DND-41 (cell line): ENCODE results near the gene CIC.

Experiments used
- ATAC-seq: fragments of 200-7000 bp; cut with Tn5 transposase; 3 replicates; pipeline ENCODE4 v1.9.1; 2021; ENCODE audit warnings: low read depth; ENCODE audit not compliant: insufficient read depth
- DNase-seq: peaks from one replicate; pipeline ENCODE4 v3.0.0-alpha.2; 2020
- H2AFZ ChIP-seq: 2 replicates; pipeline ENCODE4 v1.6.0; 2012; ENCODE audit warnings: low read depth, low read length
- H3K27ac ChIP-seq: 2 replicates; pipeline ENCODE4 v1.5.1; 2012; ENCODE audit warnings: low read length, inconsistent platforms
- H3K27me3 ChIP-seq: fragments of 200-600 bp; sonication (generic); 2 replicates; pipeline ENCODE4 v1.6.0; 2012; ENCODE audit warnings: low read length, mild to moderate bottlenecking, inconsistent platforms; ENCODE audit not compliant: insufficient read depth, poor library complexity
- H3K36me3 ChIP-seq: 2 replicates; pipeline ENCODE4 v1.5.1; 2012; ENCODE audit warnings: low read length, inconsistent platforms; ENCODE audit not compliant: insufficient read depth
- H3K4me1 ChIP-seq: 2 replicates; pipeline ENCODE4 v1.5.1; 2012; ENCODE audit warnings: mild to moderate bottlenecking, low read length; ENCODE audit not compliant: insufficient read depth
- H3K4me2 ChIP-seq: 2 replicates; pipeline ENCODE4 v1.6.0; 2012; ENCODE audit warnings: mild to moderate bottlenecking, moderate library complexity, low read length, inconsistent platforms; ENCODE audit not compliant: insufficient read depth
- H3K4me3 ChIP-seq, 2 experiments: fragments of 200-600 bp in 1 of 2; shearing (Covaris generic) in 1 of 2; 2 replicates each; pipeline ENCODE4 v1.5.1; 2012 to 2016; ENCODE audit warnings: inconsistent platforms in 2 of 2, low read length in 2 of 2, mild to moderate bottlenecking in 2 of 2, low read depth in 1 of 2, moderate library complexity in 1 of 2
- H3K79me2 ChIP-seq: 2 replicates; pipeline ENCODE4 v1.6.0; 2012; ENCODE audit warnings: low read length, inconsistent platforms; ENCODE audit not compliant: insufficient read depth
- H3K9ac ChIP-seq: 2 replicates; pipeline ENCODE4 v1.6.0; 2012; ENCODE audit warnings: low read depth, mild to moderate bottlenecking, inconsistent platforms, low read length, moderate library complexity
- H3K9me3 ChIP-seq: 2 replicates; pipeline ENCODE4 v1.5.1; 2012; ENCODE audit warnings: low read length, moderate library complexity, mild to moderate bottlenecking, inconsistent platforms; ENCODE audit not compliant: insufficient read depth, severe bottlenecking
- H4K20me1 ChIP-seq: 2 replicates; pipeline ENCODE4 v1.6.0; 2012; ENCODE audit warnings: low read length; ENCODE audit not compliant: insufficient read depth
- CTCF ChIP-seq: IDR thresholded peaks from 2 replicates; pipeline ENCODE4 v1.5.1; 2012; ENCODE audit warnings: borderline replicate concordance, low read length, moderate library complexity, mild to moderate bottlenecking; ENCODE audit not compliant: poor library complexity, severe bottlenecking; ENCODE audit errors: extremely low read depth
- EZH2 ChIP-seq: IDR thresholded peaks from 3 replicates; pipeline ENCODE4 v1.6.1; 2012; ENCODE audit warnings: borderline replicate concordance, low read depth, mild to moderate bottlenecking, moderate library complexity, low read length, inconsistent platforms; ENCODE audit not compliant: severe bottlenecking

The CIC gene

GRCh38 chr19:42275103-42275502 lies 6.1 kb downstream of the CIC start:
- H3K9ac ChIP-seq, result no peak overlapping the region
- no peak for TF ChIP-seq EZH2
- no peak for TF ChIP-seq CTCF
- no peaks in the 10 kb centered on the region for H3K27me3 ChIP-seq
- H3K4me3 ChIP-seq, result no peak overlapping the region
- no peak for ATAC-seq
- peaks cover 31% of the 10 kb centered on the region for H3K79me2 ChIP-seq
- H3K4me1 ChIP-seq, result peaks cover 26% of the 10 kb centered on the region
- H3K27ac ChIP-seq, result no peak overlapping the region
- no peak overlapping the region for H3K4me2 ChIP-seq
- no peaks in the 10 kb centered on the region for H4K20me1 ChIP-seq
- H3K36me3 ChIP-seq, result peaks cover 42% of the 10 kb centered on the region
- no peak for DNase-seq
- H2AFZ ChIP-seq, result no peak overlapping the region
- no peaks in the 10 kb centered on the region for H3K9me3 ChIP-seq

- H2AFZ ChIP-seq, result no peak overlapping the region
- no peak for TF ChIP-seq EZH2
- no peak for TF ChIP-seq CTCF
- H4K20me1 ChIP-seq, result no peaks in the 10 kb centered on the region
- no peak overlapping the region for H3K4me3 ChIP-seq
- H3K9me3 ChIP-seq, result no peaks in the 10 kb centered on the region
- no peak for DNase-seq
- no peak for ATAC-seq
- no peak overlapping the region for H3K27ac ChIP-seq
- peaks cover 27% of the 10 kb centered on the region for H3K79me2 ChIP-seq
- H3K36me3 ChIP-seq, result peaks cover 42% of the 10 kb centered on the region
- H3K27me3 ChIP-seq, result no peaks in the 10 kb centered on the region
- peaks cover 22% of the 10 kb centered on the region for H3K4me1 ChIP-seq
- no peak overlapping the region for H3K9ac ChIP-seq
- H3K4me2 ChIP-seq, result no peak overlapping the region
Measured at GRCh38 chr19:42275517-42275916, 6.5 kb downstream of the CIC start.

- Histone ChIP-seq H3K27me3 (no peaks in the 10 kb centered on the region), H3K27ac (no peak overlapping the region), H3K9ac (no peak overlapping the region), H3K4me3 (no peak overlapping the region), H3K4me1 (peaks cover 24% of the 10 kb centered on the region), H3K9me3 (no peaks in the 10 kb centered on the region), H2AFZ (no peak overlapping the region), H3K36me3 (peaks cover 39% of the 10 kb centered on the region), H3K4me2 (no peak overlapping the region), H4K20me1 (no peaks in the 10 kb centered on the region), H3K79me2 (peaks cover 21% of the 10 kb centered on the region)
- DNase-seq (no peak), ATAC-seq (no peak)
- TF ChIP-seq EZH2 (no peak), CTCF (no peak)
Measured at GRCh38 chr19:42276284-42276683, 7.2 kb downstream of the CIC start.

- no peak for DNase-seq
- no peak overlapping the region for H3K27ac ChIP-seq
Measured at GRCh38 chr19:42276821-42277220, 7.8 kb downstream of the CIC start.

More at GRCh38 chr19:42276821-42277220, 7.8 kb downstream of the CIC start:
- no peaks in the 10 kb centered on the region for H3K9me3 ChIP-seq
- peaks cover 35% of the 10 kb centered on the region for H3K36me3 ChIP-seq
- no peak for ATAC-seq
- H3K4me2 ChIP-seq, result no peak overlapping the region
- H2AFZ ChIP-seq, result no peak overlapping the region
- H4K20me1 ChIP-seq, result no peaks in the 10 kb centered on the region
- no peak for TF ChIP-seq EZH2
- no peak for TF ChIP-seq CTCF
- H3K4me3 ChIP-seq, result no peak overlapping the region
- H3K4me1 ChIP-seq, result peaks cover 29% of the 10 kb centered on the region
- H3K9ac ChIP-seq, result no peak overlapping the region
- H3K27me3 ChIP-seq, result no peaks in the 10 kb centered on the region
- peaks cover 20% of the 10 kb centered on the region for H3K79me2 ChIP-seq
